Jurkat, Clone E6-1 (cell line): ENCODE measurements around the gene CTSE.
A peak's percentile ranks its signal among the peaks of the same experiment; 100 is the strongest.

ENCODE experiments used
- DNase-seq: peaks from one replicate; pipeline ENCODE4 v3.0.0-alpha.2; 2011; ENCODE audit warnings: low read depth, low spot score
- H3K4me3 ChIP-seq: 2 replicates; pipeline ENCODE4 v1.5.1; 2011; ENCODE audit warnings: mild to moderate bottlenecking, low read length, control low read depth, moderate library complexity

Gene CTSE

GRCh38 chr1:205977402-205978014, 46.2 kb downstream of the CTSE start:
- peak; percentile 73 for DNase-seq
- H3K4me3 ChIP-seq = no peak overlapping the region

GRCh38 chr1:205976708-205977401, 46.8 kb downstream of the CTSE start:
- no peak overlapping the region for H3K4me3 ChIP-seq
- no peak for DNase-seq

GRCh38 chr1:205976036-205976435, 47.7 kb downstream of the CTSE start:
- DNase-seq = no peak
- H3K4me3 ChIP-seq = no peak overlapping the region

- no peak for DNase-seq
- H3K4me3 ChIP-seq = no peak overlapping the region
Measured at GRCh38 chr1:205975387-205975998, 48.2 kb downstream of the CTSE start.

GRCh38 chr1:205974712-205975111, 49.0 kb downstream of the CTSE start:
- no peak overlapping the region for H3K4me3 ChIP-seq
- no peak for DNase-seq

- no peak overlapping the region for H3K4me3 ChIP-seq
Measured at GRCh38 chr1:205973377-205974232, 50.1 kb downstream of the CTSE start.

GRCh38 chr1:205972491-205973168, 51.1 kb downstream of the CTSE start:
- no peak for DNase-seq
- no peak overlapping the region for H3K4me3 ChIP-seq

More at GRCh38 chr1:205973377-205974232, 50.1 kb downstream of the CTSE start:
- DNase-seq = no peak

GRCh38 chr1:205972081-205972480, 51.6 kb downstream of the CTSE start:
- no peak overlapping the region for H3K4me3 ChIP-seq
- DNase-seq = no peak

GRCh38 chr1:205971082-205971481, 52.6 kb downstream of the CTSE start:
- H3K4me3 ChIP-seq = no peak overlapping the region
- DNase-seq = no peak

GRCh38 chr1:205970486-205970885, 53.2 kb downstream of the CTSE start:
- DNase-seq = no peak

GRCh38 chr1:205969229-205969628, 54.5 kb downstream of the CTSE start:
- DNase-seq = no peak
- H3K4me3 ChIP-seq = no peak overlapping the region

More at GRCh38 chr1:205970486-205970885, 53.2 kb downstream of the CTSE start:
- no peak overlapping the region for H3K4me3 ChIP-seq

GRCh38 chr1:205967554-205968335, 56.0 kb downstream of the CTSE start:
- DNase-seq = no peak

GRCh38 chr1:205965036-205965884, 58.4 kb downstream of the CTSE start:
- no peak for DNase-seq
- H3K4me3 ChIP-seq = no peak overlapping the region

More at GRCh38 chr1:205967554-205968335, 56.0 kb downstream of the CTSE start:
- H3K4me3 ChIP-seq = no peak overlapping the region

GRCh38 chr1:205963352-205964155, 60.1 kb downstream of the CTSE start:
- no peak overlapping the region for H3K4me3 ChIP-seq
- DNase-seq = no peak

GRCh38 chr1:205962821-205963221, 60.9 kb downstream of the CTSE start:
- no peak for DNase-seq
- no peak overlapping the region for H3K4me3 ChIP-seq

GRCh38 chr1:205961991-205962820, 61.5 kb downstream of the CTSE start:
- DNase-seq = no peak
- H3K4me3 ChIP-seq = no peak overlapping the region
